NCI-H1417 treated with DMSO at 0.1 percent for 48 hours (cell line): ENCODE results near the gene FGGY.

Experiments used
- DNase-seq: peaks from one replicate; lab custom pipeline; 2025; lab: John Stamatoyannopoulos, UW

FGGY gene

DNA sequence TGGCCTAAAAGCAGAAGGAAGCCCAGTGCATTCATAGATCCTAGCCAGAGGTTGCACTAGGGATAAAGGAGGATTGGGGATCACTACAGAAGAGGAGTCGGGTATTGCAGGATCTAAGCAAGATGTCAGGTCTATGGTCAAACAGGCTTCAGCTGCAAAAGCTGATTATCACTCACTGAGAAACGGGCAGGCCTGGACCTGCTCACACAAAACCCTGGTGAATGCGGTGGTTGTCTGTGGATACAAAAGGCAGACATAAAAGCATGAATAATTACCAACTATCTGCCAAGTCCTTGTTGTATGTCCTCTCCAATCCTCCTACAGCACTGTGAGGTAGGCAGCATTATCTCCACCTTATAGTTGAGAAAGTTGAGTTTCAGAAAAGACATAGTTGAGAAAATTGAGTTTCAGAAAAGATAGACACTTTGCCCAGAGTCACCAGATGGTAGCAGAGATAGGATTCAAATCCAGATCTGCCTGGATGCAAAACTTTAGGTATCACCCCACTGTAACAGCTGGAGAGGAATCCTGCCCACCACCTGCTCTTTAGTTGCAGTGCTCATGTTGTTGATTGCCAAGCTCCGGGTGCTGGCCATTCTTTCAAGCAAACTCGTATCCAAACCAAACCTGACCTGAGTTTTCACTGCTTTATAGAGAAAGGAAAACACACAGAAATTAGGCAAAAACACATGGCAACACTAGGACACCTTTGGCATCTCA, 468.3 kb downstream of the FGGY start:
- no peak for DNase-seq

DNA sequence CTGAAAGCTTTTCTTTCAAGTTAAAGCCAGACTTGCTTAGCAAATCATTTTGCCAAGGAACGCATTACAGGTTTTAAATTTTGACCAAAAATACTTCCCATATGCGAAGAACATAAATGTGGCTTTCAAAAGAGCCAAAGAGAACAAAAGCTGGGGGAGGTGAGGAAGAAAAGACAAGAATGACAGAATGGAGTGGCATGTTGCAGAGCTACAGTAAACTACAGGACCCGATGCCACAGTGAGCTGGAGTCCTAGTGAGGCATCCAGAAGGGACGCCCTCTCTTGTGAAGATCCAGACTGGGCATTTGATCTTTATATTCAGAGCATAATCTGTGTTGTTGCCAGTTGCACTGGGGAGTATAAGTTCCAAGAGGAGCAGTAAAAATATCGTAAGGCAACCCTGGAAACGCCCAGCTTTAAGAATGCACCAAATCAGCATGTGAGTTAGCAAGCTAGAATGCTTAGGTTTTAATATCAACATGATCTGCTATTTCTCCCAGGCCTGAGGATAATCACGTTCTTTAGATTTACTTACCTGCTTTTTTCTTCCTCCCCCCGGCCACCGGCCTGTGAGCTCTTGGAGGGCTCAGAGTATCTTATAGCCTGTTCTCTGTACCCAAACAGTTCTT, 469.4 kb downstream of the FGGY start:
- no peak for DNase-seq

- no peak for DNase-seq
Observed at GRCh38 chr1:59767119-59767518, 470.2 kb downstream of the FGGY start.

- DNase-seq = no peak
Observed at GRCh38 chr1:59768792-59769735, 472.2 kb downstream of the FGGY start.

GRCh38 chr1:59769736-59770095, 472.8 kb downstream of the FGGY start:
- DNase-seq = no peak

- DNase-seq = no peak
Observed at GRCh38 chr1:59771361-59771760, 474.5 kb downstream of the FGGY start.

DNA sequence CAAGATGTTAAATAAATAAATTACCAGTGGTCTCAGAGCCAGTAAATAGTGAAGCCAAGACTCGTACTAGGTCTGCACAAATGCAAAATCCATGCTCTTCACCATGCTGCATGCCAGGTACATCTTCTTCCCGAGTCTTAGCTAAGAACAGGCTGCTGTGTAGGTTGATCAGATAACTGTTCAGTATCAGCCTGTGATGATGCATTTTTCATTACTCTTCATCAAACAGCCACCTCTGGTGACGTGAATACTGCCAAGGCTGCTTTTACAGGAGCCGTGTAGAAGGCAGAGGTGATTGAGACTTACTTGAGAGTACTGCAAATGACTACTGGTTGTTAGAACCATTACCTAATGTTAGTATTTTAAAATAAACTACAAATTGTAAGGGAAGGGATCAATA, 478.6 kb downstream of the FGGY start:
- no peak for DNase-seq

- no peak for DNase-seq
Observed at GRCh38 chr1:59776960-59777852, 480.3 kb downstream of the FGGY start.

DNA sequence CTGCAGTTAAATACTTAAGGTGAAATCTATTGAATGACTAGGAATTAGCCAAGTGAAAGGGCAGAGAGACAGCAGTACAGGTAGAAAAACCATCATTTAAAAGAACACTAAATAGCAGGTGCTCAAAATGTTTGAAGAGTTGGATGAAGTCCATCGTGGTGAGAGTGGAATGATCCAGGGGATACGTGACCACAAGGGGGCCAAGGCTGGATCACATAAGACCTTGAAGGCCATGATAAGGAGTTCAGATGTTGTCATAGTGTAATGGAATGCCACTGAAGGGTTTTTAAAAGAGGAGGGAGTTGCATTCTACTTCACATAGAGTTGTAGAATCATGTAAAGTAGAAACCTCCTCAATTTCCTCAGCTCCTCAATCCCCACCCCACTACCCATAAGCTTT, 483.1 kb downstream of the FGGY start:
- no peak for DNase-seq

DNA sequence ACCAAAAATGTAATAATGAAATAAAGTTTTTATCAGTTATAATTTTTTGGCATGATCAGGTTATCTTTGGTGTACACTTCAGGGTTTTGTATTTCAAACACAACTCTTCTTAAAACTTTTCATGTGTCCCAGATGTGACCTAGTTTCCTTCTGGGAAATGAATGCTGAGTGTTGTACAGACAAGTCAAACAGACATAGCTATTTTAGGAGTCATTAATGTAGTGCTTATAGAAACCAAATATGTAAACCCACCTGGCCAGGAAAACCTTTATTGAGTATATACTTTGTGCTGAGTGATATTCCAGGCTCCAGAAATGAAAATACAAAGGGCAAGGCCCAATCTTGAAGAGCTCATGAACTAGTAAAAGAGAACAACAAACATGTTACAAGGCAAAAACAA, 491.9 kb downstream of the FGGY start:
- no peak for DNase-seq

DNA sequence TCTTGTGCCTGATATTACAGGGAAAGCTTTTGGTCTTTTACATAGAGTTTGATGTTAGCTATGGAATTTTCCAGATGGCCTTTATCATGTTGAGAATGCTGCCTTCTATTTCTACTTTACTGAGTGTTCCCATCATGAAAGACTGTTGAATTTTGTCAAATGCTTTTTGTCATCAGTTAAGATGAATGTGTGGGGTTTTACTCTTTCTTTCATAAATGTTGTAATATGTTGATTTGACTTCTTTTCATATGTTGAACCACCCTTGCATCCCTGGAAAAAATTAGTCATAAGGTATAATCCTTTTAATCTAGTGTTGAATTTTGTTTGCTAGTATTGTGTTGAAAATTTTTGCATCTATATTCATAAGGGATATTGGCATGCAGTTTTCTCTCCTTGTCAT, 501.7 kb downstream of the FGGY start:
- DNase-seq = no peak

- no peak for DNase-seq
Observed at GRCh38 chr1:59803458-59804038, 506.7 kb downstream of the FGGY start.

- DNase-seq = no peak
Observed at GRCh38 chr1:59804301-59804700, 507.4 kb downstream of the FGGY start.

DNA sequence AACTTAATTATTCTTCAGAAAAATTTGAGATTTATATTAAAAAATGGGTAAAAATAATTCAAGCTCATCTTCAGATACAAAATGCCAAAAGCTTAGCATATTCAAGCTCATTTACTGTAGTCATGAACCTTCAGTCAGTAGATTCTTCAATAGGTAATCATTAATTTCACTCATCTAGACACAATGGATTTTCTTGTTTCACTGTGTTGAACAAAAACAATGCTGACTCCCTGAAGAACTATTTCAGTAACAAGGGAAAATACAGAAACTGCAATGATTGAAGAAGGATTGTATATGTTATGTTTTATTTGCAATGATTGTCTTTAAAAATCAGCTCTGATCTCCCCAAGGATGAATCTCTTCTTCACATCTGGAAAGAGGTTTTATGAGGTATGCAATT, 508.7 kb downstream of the FGGY start:
- no peak for DNase-seq
